HepG2 (cell line): ENCODE results near the gene TLN1. TPM values are rescaled to one million over a fixed set of nuclear protein-coding genes. Genes with fewer than 3 reads are reported as not detected.

ENCODE experiments used
- DNMT1 ChIP-seq: sonication (generic); formaldehyde crosslinking; IDR thresholded peaks from 2 replicates; pipeline ENCODE4 v1.5.1; 2020; ENCODE audit warnings: mild to moderate bottlenecking, missing genetic modification reagents
- FOXJ3 ChIP-seq: sonication (generic); formaldehyde crosslinking; IDR thresholded peaks from 2 replicates; pipeline ENCODE4 v1.4.0; 2020; ENCODE audit warnings: missing genetic modification reagents, mild to moderate bottlenecking, borderline replicate concordance
- HDAC2 ChIP-seq: sonication (generic); formaldehyde crosslinking; IDR thresholded peaks from 2 replicates; pipeline ENCODE4 v1.4.0; 2020; ENCODE audit warnings: missing genetic modification reagents
- ISX ChIP-seq: sonication (generic); formaldehyde crosslinking; conservative IDR thresholded peaks from 2 replicates; pipeline ENCODE4 v1.5.0; 2020; ENCODE audit warnings: missing genetic modification reagents
- KLF6 ChIP-seq: IDR thresholded peaks from 2 replicates; pipeline ENCODE4 v1.8.0; 2016; ENCODE audit warnings: missing biosample characterization, missing genetic modification reagents
- MAFK ChIP-seq, 2 experiments: IDR thresholded peaks in 1 of 2; conservative IDR thresholded peaks in 1 of 2; 2 replicates each; pipeline ENCODE4 v1.6.1; 2011; ENCODE audit warnings: improper control_type of control experiment in 2 of 2, low read length in 2 of 2
- PCBP2 ChIP-seq: fragments of 200-400 bp; formaldehyde crosslinking; optimal IDR thresholded peaks from 2 replicates; pipeline ENCODE3; 2018; ENCODE audit warnings: low read length, low read depth; ENCODE audit not compliant: poor library complexity, severe bottlenecking
- PHF5A ChIP-seq: IDR thresholded peaks from one replicate; pipeline ENCODE4 v1.6.1; 2018; ENCODE audit warnings: low read depth, missing genetic modification reagents; ENCODE audit not compliant: unreplicated experiment
- RXRB ChIP-seq: IDR thresholded peaks from 2 replicates; pipeline ENCODE4 v1.6.1; 2016; ENCODE audit warnings: borderline replicate concordance, missing genetic modification reagents, missing compliant biosample characterization
- SAP130 ChIP-seq: IDR thresholded peaks from 2 replicates; pipeline ENCODE4 v1.6.1; 2016; ENCODE audit warnings: low read depth
- ZBTB20 ChIP-seq: sonication (generic); formaldehyde crosslinking; IDR thresholded peaks from 2 replicates; pipeline ENCODE4 v1.8.1; 2023; ENCODE audit warnings: missing genetic modification reagents, low read depth, mild to moderate bottlenecking, borderline replicate concordance
- ZBTB25 ChIP-seq: IDR thresholded peaks from 2 replicates; pipeline ENCODE4 v1.6.1; 2018; ENCODE audit warnings: missing genetic modification reagents
- ZFP82 ChIP-seq: sonication (generic); formaldehyde crosslinking; IDR thresholded peaks from 2 replicates; pipeline ENCODE4 v1.5.1; 2020; ENCODE audit warnings: mild to moderate bottlenecking, missing genetic modification reagents, borderline replicate concordance
- ZMAT5 ChIP-seq: sonication (generic); formaldehyde crosslinking; IDR thresholded peaks from 2 replicates; pipeline ENCODE4 v1.5.0; 2020; ENCODE audit warnings: mild to moderate bottlenecking, low read depth, missing genetic modification reagents, borderline replicate concordance
- ZNF335 ChIP-seq: sonication (generic); formaldehyde crosslinking; IDR thresholded peaks from 2 replicates; pipeline ENCODE4 v1.4.0; 2020; ENCODE audit warnings: missing genetic modification reagents
- ZNF564 ChIP-seq: sonication (generic); formaldehyde crosslinking; IDR thresholded peaks from 2 replicates; pipeline ENCODE4 v1.8.1; 2023; ENCODE audit warnings: mild to moderate bottlenecking, missing genetic modification reagents
- ZNF749 ChIP-seq: sonication (generic); formaldehyde crosslinking; IDR thresholded peaks from 2 replicates; pipeline ENCODE4 v1.8.0; 2022; ENCODE audit warnings: mild to moderate bottlenecking, missing genetic modification reagents, moderate library complexity, borderline replicate concordance
- ZNF788 ChIP-seq: sonication (generic); formaldehyde crosslinking; IDR thresholded peaks from 2 replicates; pipeline ENCODE4 v1.5.0; 2020; ENCODE audit warnings: mild to moderate bottlenecking, missing genetic modification reagents, borderline replicate concordance
- ZNF839 ChIP-seq: sonication (generic); formaldehyde crosslinking; IDR thresholded peaks from 2 replicates; pipeline ENCODE4 v1.4.0; 2020; ENCODE audit warnings: missing genetic modification reagents, mild to moderate bottlenecking, borderline replicate concordance
- ZSCAN5A ChIP-seq: sonication (generic); formaldehyde crosslinking; IDR thresholded peaks from 2 replicates; pipeline ENCODE4 v1.8.0; 2022; ENCODE audit warnings: mild to moderate bottlenecking, missing genetic modification reagents, borderline replicate concordance
- polyA plus RNA-seq, 8 experiments: library from polyadenylated mRNA; depleted of rRNA in 3 of 8; stranded (reverse) in 7 of 8; unstranded in 1 of 8; fragments of >200 nt; fragmentation: Illumina TruSeq in 4 of 8; extraction: Trizol in 4 of 8; gene quantifications; 2 replicates each; pipeline versions ENCODE4 v1.2.1 to v1.2.3, GENCODE V29; 2011 to 2016; ENCODE audit warnings: low read depth in 4 of 8, missing spikeins in 1 of 8, mixed read lengths in 1 of 8; ENCODE audit not compliant: insufficient read depth in 1 of 8
- total RNA-seq, 5 experiments: library from RNA; depleted of rRNA; stranded (reverse); fragments of >200 nt; fragmentation: Illumina TruSeq; extraction: Trizol; gene quantifications; 2 replicates each; pipeline ENCODE4 v1.2.3, GENCODE V29; 2016; ENCODE audit warnings: low read depth in 1 of 5
- TF ChIP-seq, protein P1 (sequence below): IDR thresholded peaks from 2 replicates; pipeline ENCODE4 v1.6.1; 2016; ENCODE audit warnings: low read depth, missing genetic modification reagents, missing compliant biosample characterization

Gene TLN1
- total and polyA plus RNA-seq, 2 of the 13 experiments (the other 11 are each of a cell fraction or from before 2014, with no cell fraction given): 35.2 to 51.8 TPM

DNA sequence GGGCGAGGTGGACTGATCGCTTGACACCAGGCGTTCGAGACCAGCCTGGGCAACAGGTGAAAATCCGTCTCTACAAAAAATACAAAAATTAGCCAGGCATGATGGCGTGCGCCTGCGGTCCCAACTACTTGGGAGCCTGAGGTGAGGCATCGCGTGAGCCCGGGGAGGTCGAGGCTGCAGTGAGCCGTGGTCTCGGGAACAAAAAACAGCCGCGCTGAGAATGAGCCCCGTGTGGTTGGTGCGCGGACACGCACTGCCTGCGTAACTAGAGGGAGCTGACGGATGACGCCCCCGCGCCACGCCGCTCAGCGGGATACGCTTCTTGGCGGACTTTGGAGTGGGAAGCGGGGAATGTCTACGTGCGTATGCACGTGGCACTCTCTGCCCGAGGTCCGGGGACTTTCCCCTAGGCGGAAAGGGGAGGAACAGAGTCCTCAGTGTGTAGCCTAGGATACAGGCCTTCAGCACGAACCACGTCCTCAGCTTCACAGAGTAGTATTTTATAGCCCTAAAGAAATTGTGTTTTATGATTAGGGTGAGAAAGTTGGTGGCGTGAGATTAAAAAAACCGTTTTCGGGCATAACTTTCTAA is 74.4 kb downstream of the TLN1 start, which contains the start of gene RMRP (continued):
- TF ChIP-seq PHF5A (CRISPR knock-in tag): no peak
- peak; percentile 97 for TF ChIP-seq HDAC2
- TF ChIP-seq ZFP82 (CRISPR knock-in tag): peak; percentile 87; the same call in 1 of the 2 replicates
- TF ChIP-seq MAFK (conservative IDR thresholded peaks at IDR 0.05 in 1 of 2, IDR thresholded peaks at IDR 0.05 in 1 of 2; ENCODE audit: low read length in 2 of 2): no peak
- TF ChIP-seq ZNF788: peak; percentile 99
- TF ChIP-seq KLF6 (CRISPR knock-in tag): peak; percentile 89
- TF ChIP-seq SAP130 (CRISPR knock-in tag): peak; percentile 98
- TF ChIP-seq ZMAT5 (CRISPR knock-in tag): no peak
- peak; percentile 53; the same call in 1 of the 2 replicates for TF ChIP-seq ZNF839
- TF ChIP-seq ISX (CRISPR knock-in tag): peak; percentile 94; the same call in 1 of the 2 replicates
- no peak; the same call in 1 of the 2 replicates for TF ChIP-seq ZNF335 (CRISPR knock-in tag)
- peak; percentile 92 for TF ChIP-seq ZBTB25 (CRISPR knock-in tag)
- peak; percentile 92 for TF ChIP-seq ZNF564 (CRISPR knock-in tag)
- peak; percentile 96 for TF ChIP-seq ZSCAN5A (CRISPR knock-in tag)
- no peak for TF ChIP-seq PCBP2
- peak; percentile 93 for TF ChIP-seq ZBTB20 (CRISPR knock-in tag)
- peak; percentile 80; the same call in 1 of the 2 replicates for TF ChIP-seq FOXJ3
- peak; percentile 91; the same call in 1 of the 2 replicates for TF ChIP-seq DNMT1 (CRISPR knock-in tag)
- TF ChIP-seq, protein P1, sequence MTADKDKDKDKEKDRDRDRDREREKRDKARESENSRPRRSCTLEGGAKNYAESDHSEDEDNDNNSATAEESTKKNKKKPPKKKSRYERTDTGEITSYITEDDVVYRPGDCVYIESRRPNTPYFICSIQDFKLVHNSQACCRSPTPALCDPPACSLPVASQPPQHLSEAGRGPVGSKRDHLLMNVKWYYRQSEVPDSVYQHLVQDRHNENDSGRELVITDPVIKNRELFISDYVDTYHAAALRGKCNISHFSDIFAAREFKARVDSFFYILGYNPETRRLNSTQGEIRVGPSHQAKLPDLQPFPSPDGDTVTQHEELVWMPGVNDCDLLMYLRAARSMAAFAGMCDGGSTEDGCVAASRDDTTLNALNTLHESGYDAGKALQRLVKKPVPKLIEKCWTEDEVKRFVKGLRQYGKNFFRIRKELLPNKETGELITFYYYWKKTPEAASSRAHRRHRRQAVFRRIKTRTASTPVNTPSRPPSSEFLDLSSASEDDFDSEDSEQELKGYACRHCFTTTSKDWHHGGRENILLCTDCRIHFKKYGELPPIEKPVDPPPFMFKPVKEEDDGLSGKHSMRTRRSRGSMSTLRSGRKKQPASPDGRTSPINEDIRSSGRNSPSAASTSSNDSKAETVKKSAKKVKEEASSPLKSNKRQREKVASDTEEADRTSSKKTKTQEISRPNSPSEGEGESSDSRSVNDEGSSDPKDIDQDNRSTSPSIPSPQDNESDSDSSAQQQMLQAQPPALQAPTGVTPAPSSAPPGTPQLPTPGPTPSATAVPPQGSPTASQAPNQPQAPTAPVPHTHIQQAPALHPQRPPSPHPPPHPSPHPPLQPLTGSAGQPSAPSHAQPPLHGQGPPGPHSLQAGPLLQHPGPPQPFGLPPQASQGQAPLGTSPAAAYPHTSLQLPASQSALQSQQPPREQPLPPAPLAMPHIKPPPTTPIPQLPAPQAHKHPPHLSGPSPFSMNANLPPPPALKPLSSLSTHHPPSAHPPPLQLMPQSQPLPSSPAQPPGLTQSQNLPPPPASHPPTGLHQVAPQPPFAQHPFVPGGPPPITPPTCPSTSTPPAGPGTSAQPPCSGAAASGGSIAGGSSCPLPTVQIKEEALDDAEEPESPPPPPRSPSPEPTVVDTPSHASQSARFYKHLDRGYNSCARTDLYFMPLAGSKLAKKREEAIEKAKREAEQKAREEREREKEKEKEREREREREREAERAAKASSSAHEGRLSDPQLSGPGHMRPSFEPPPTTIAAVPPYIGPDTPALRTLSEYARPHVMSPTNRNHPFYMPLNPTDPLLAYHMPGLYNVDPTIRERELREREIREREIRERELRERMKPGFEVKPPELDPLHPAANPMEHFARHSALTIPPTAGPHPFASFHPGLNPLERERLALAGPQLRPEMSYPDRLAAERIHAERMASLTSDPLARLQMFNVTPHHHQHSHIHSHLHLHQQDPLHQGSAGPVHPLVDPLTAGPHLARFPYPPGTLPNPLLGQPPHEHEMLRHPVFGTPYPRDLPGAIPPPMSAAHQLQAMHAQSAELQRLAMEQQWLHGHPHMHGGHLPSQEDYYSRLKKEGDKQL (CRISPR knock-in tag): peak; percentile 65; the same call in 1 of the 2 replicates
- peak; percentile 93 for TF ChIP-seq RXRB (CRISPR knock-in tag)
- peak; percentile 97 for TF ChIP-seq ZNF749 (CRISPR knock-in tag)
